ENCODE results near the gene NFIB. TPM values are rescaled to one million over a fixed set of nuclear protein-coding genes. Genes with fewer than 3 reads are reported as not detected.

NFIB gene
- total and polyA plus RNA-seq, 2 of the 8 experiments (the other 6 are each of a cell fraction or from before 2014, with no cell fraction given), result 2.6 to 13.1 TPM

GRCh38 chr9:14312719-14313377, 1.1 kb downstream of the NFIB start (continued):
- TF ChIP-seq E2F6 (IDR thresholded peaks at IDR 0.05) (no peak), CBX8 (IDR thresholded peaks at IDR 0.05; ENCODE audit: borderline replicate concordance, low read depth, low read length) (no peak), ATF2 (IDR thresholded peaks at IDR 0.05; ENCODE audit: low read length) (no peak), SP1 (IDR thresholded peaks at IDR 0.05; ENCODE audit: low read depth, low read length) (no peak), SIN3A (conservative IDR thresholded peaks at IDR 0.05 in 1 of 2, IDR thresholded peaks at IDR 0.05 in 1 of 2; ENCODE audit: low read depth in 1 of 2, low read length in 2 of 2) (0 out of 4 replicates have a peak, but pooled peaks of 1 of the 2 experiments have one; percentile 11), CHD2 (IDR thresholded peaks at IDR 0.05; ENCODE audit: low read length) (no peak), SAP30 (IDR thresholded peaks at IDR 0.05; ENCODE audit: insufficient read depth, insufficient replicate concordance, low read length) (no peak), PHF8 (conservative IDR thresholded peaks at IDR 0.05; ENCODE audit: low read depth, low read length) (peak; percentile 27; the same call in 1 of the 2 replicates), HDAC2 (IDR thresholded peaks at IDR 0.05; ENCODE audit: borderline replicate concordance in 1 of 2, low read depth in 2 of 2, low read length in 2 of 2) (no peak; a peak in 1 of 4 replicates), TAF7 (optimal IDR thresholded peaks at IDR 0.05; ENCODE audit: borderline replicate concordance, low read depth, low read length) (no peak), BRCA1 (IDR thresholded peaks at IDR 0.05; ENCODE audit: low read depth, low read length) (no peak), ATF3 (IDR thresholded peaks at IDR 0.05; ENCODE audit: insufficient read depth, low read depth, low read length) (no peak), MAFK (IDR thresholded peaks at IDR 0.05; ENCODE audit: low read depth, low read length) (no peak), POLR2AphosphoS5 (IDR thresholded peaks at IDR 0.05; ENCODE audit: low read depth, low read length) (no peak), RBBP5 (IDR thresholded peaks at IDR 0.05; ENCODE audit: borderline replicate concordance, low read depth, low read length) (no peak; the same call in 1 of the 2 replicates), CTBP2 (IDR thresholded peaks at IDR 0.05; ENCODE audit: borderline replicate concordance, insufficient read depth, insufficient read length, low read length) (peak; percentile 26)
- TF ChIP-seq, protein P1, sequence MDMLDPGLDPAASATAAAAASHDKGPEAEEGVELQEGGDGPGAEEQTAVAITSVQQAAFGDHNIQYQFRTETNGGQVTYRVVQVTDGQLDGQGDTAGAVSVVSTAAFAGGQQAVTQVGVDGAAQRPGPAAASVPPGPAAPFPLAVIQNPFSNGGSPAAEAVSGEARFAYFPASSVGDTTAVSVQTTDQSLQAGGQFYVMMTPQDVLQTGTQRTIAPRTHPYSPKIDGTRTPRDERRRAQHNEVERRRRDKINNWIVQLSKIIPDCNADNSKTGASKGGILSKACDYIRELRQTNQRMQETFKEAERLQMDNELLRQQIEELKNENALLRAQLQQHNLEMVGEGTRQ (IDR thresholded peaks at IDR 0.05; ENCODE audit: low read length), result no peak
